Glomerular endothelial cell (primary cell): ENCODE measurements around the gene SP140L. TPM values are rescaled to one million over a fixed set of nuclear protein-coding genes. Genes with fewer than 3 reads are reported as not detected.
"Not testable (repeated sequence)": the region's sequence is repeated elsewhere in the genome, so short reads cannot be mapped to it uniquely, and the experiment has no call there.

Experiments
- DNase-seq: peaks from one replicate; pipeline ENCODE4 v3.0.0-alpha.2; 2011; ENCODE audit warnings: low read depth, low spot score; ENCODE audit errors: extremely low read depth
- total RNA-seq: library from RNA; depleted of rRNA; stranded (reverse); fragments of >200 nt; gene quantifications from 2 replicates; pipeline ENCODE4 v1.2.3, GENCODE V29; 2015

Gene SP140L
- total RNA-seq, 1 donor from 2014 or later = 34.2 TPM

DNA sequence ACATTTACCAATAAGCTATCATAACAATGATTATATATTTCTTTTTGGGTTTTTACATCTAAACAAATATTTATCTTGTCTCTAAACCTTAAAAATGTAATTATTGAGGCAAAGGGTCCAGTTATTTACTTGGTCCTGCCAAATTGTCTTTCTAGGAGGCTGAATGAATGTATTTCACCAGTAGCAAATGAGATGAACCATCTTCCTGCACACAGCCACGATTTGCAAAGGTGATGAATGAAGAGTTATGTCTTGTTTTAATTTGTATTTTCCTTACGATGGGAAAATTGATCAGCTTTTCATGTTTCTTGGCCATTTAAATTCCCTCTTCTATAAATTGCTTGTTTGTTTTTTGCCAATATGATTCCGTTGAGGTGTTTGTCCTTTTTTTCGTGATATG lies 90.4 kb downstream of the SP140L start:
- no peak for DNase-seq

DNA sequence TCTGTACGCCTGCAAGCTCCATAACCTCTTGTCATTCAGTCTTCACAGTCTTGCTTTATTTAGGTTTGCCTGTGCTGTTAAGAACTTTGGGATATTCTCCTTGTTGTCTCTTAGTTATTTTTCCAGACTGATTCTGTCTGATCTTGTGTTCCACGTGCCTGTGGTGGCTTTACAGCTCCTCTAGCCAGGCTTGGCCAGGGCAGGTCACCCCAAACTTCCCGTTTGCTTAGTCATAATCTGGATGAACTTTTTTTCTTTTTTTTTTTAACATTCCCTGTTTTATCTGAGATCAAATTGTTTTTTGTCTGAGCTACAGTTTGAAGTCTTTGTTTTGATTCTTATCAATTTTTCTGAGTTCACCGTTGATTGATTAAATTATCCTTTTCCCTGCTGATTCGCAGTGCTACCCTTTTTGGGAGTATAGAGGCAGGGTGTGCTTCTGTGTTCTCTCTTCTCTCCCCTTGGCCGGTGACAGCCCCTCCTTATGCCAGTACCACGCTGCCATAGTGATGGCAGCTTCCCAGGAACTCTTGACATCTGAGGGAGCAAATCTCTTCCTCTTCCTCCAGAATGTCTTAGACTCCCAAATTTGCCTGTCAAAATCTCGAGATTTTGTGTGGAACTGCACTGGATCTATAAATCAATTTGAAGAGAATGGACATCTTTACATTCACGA lies 91.5 kb downstream of the SP140L start:
- no peak for DNase-seq

DNA sequence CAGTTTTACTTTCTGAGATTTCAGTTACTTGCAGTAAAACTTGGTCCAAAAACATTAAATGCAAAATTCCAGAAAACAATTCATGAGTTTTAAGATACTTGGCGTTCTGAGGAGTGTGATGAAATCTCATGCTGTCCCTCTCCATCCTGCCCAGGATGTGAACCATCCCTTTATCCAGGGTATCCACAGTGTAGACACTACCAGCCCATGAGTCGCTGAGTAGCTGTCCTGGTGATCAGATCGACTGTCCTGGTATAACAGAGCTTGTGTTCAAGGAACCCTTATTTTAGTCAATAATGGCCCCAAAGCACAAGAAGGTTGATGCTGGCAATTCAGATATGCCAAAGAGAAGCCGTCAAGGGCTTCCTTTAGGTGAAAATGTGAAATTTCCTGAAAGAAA lies 92.2 kb downstream of the SP140L start:
- no peak for DNase-seq

DNA sequence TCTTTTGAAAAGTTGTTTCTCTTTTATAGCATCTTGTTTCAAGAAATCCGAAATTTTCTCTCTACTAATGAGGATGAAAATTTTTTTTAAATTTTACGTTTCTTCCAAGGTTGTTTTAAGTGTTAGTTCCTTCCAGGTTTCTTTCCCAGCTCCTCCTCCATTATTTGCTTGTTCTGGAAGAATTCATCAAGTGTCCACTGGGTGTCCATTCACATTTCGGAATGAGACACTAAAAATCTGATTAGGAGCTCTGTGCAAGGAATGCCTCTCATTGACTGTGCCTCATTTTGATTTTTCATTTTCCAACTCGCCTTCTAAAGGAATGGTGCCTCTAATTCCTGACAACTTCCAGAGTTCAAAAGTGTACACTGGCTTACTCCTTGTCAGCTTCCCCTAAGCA lies 95.2 kb downstream of the SP140L start:
- DNase-seq = no peak

DNA sequence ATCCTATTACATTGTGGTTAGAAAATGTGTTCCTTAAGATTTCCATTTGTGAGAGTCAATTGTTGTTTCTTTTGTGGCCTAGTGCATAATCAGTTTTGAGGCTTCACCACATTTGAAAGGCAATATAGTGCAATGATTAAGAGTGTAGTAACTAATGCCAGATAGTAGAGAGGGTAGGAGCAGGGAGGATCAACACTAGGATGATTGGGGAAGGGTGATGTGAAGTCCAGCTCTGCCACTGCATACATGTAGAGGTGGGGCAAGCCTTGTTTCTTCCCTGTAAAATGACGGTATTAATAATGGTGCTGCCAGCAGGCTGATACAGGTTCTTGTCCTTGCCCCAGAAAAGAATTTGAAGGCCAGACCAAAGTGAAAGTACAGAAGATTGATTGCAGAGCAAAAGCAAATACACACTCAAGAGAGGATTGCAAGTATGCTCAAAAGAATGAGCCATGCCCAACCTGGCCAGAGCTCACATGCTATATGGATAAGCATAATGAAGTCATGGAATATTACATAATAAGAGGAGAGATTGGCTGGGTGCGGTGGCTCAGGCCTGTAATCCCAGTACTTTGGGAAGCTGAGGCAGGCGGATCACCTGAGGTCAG lies 97.0 kb downstream of the SP140L start:
- DNase-seq = no peak

DNA sequence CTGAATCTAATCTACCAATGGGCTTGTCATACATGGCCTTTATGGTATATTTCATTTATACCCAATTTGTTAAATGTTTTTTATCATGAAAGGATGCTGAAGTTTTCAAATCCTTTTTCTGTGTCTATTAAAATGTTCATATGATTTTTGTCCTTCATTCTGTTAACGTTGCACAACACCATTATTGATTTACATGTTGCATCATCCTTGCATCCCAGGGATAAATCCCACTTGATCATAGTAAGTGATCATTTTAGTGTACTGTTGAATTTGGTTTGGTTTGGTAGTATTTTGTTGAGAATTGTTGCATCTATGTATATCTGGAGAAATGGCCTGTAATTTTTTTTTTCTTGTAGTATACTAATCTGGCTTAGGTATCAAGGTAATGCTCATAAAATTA lies 98.4 kb downstream of the SP140L start:
- no peak for DNase-seq

DNA sequence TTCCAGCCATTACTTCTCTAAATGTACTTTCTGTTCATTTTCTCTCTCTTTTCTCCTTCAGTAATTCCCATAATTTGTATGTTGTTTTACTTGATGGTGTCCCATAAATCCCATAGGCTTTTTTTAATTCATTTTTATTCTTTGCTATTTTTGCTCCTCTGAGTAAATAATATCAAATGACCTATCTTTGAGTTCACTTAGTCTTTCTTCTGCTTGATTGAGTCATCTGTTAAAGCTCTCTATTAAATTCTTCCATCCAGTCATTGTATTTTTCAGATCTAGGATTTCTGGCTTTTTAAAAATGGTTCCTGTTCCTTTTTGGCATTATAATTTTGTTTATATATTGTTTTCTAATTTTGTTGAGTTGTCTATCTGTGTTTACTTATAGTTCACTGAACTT lies 102.5 kb downstream of the SP140L start:
- DNase-seq = no peak

DNA sequence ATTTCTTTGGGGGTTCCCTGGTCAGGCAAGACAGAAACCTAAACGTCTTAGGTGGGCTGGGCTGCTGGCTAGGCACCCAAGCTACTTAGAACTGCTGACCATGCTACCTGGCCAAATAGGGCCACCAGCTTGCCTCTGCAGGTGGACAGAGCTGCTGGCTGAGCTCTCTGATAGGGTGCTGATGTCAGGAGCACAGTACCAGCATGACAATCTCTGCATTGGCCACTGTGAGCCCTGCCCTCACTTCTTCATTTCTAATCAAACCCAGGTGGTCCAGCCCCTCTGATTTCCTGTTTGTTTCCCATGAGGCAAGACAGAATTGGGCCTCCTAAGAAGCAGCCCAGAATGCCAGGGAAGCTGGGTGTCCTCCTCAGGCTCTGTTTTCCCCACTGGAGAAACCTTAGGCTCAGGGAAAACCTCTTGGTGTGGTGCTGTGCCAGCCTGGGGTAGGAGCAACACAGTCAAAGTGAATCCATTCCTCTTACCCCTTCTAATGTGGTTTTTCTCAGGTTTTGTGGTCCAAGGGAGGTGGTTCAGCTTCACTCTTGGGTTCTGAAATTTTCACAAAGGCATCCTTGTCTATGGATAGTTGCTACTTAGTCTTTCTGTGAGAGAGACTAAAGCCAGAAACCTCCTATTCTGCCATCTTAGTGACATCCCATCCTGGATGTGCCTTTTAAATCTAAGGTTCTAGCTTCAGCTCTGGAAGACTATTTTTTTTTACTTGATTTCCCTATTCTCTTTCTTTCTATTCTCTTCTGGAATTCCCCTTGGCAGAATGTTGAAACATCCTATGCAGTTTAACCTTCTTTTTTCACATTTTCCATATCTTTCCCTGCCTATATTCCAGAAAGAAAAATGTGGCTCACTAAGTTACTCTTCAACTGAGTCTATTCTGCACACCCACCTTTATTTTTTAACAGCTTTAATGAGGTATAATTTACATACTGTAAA lies 104.2 kb downstream of the SP140L start:
- DNase-seq = no peak

DNA sequence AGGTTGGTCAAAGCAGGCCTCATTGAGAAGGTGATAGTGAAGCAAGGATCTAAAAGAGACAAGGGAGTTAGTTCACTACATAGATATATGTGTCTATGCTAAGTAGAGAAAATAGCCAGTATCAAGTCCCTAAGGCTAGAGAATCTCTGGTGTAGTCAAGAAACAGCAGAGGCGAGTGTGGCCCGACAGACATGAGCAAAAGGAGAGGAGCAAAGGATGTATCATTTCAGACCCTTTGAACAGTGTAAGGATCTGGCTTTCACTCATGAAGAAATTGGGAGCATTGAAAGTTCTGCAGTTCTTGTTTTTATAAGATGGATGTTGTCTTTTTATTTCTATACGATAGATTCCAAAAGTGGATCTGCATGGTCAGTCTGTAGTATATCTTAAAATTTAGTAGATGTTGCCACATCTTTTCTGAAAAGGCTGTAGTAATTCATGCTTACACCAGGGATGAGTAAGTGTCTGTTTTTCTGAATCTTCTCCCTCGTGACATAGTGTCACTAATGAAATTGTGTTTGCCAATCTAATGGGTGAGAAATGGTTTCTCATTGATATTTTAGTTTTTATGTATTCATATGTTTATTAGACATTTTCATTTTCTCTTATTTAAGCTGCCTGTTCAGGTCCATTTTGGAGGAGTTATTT lies 107.8 kb downstream of the SP140L start:
- DNase-seq = no peak

DNA sequence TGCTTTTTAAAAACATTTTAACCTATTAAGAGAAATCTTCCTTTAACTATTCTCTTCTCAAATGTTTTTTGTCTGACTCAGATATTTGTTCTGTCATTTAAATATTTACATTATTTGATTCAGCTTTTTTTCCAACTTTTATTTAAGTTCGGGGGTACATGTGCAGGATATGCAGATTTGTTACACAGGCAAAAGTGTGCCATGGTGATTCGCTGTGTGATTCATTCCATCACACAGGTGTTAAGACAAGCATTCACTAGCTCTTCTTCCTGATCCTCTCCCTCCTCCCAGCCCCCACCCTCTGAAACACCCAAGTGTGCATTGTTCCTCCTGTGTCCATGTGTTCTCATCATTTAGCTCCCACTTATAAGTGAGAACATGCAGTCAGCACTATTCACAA lies 108.4 kb downstream of the SP140L start:
- no peak for DNase-seq

DNA sequence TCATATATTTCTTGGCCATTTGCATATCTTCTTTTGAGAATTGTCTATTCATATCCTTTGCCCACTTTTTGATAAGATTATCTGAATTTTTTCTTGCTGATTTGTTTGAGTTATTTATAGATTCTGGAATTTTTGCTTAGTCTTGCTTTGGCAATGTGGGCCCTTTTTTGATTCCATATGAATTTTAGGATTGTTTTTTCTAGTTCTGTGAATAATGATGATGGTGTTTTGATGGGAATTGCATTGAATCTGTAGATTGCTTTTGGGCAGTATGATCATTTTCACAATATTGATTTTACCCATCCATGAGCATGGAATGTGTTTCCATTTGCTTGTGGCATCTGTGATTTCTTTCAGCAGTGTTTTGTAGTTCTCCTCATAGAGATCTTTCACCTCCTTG lies 112.1 kb downstream of the SP140L start:
- DNase-seq = not testable (repeated sequence)

DNA sequence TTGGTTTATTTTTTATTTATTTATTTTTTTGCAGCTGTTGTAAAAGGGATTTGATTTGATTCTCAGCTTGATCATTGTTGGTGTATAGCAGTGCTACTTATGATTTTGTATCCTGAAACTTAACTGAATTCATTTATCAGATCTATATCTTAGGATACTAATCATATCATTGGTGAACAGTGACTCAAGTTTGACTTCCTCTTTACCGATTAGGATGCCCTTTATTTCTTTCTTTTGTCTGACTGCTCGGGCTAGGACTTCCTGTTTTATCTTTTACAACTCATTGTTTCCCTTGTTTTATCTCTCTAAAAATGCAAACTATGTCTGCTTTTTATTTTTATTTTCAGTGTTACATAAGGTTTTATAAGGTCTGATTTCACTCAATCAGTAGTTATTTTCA lies 112.6 kb downstream of the SP140L start:
- DNase-seq = no peak

DNA sequence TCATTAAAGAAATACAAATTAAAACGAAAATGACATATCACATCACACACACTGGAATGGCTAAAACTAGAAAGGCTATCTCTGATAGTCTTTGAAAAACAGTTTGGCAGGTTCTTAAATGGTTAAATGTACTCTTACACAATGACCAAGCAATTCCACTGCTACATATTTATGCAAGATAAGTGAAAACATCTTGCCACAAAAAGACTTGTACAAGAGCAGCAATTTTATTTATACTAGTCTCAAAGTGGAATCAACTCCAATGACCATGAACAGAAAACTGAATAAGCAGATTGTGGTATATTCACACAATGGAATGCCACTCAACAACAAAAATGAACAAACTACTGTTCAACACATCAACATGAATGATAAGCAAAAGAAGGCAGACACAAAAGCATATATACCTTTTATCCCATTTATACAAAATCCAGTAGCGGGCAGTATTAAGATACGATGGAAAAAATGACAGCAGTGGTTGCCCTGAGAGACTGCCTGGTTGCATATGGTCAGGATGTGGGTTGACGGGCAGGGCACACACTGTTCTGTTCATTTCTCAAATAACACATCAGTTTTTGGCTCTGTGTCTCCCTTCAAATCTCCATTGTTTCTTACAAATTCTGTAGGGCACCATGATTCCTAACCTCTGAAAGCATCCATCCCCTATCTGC lies 114.4 kb downstream of the SP140L start:
- no peak for DNase-seq

DNA sequence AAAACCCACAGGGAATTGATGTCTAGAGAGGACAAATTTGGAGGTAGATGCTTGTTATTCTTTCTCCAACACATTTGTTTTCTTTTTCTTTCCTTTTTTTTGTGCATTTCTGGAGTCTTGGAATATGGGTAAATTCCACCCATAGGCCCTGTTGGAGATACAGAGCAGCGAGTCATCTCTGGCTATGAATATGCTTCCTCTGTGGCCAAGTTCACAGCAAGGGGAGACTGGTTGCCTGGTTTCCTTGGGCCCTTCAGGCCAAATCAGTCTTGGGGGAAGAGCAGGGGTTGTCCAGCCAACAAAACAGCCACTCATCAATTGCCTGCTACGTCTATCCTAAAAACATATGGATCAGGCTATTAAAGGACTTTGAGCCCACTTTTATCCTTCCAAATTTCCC lies 116.5 kb downstream of the SP140L start:
- DNase-seq = no peak

DNA sequence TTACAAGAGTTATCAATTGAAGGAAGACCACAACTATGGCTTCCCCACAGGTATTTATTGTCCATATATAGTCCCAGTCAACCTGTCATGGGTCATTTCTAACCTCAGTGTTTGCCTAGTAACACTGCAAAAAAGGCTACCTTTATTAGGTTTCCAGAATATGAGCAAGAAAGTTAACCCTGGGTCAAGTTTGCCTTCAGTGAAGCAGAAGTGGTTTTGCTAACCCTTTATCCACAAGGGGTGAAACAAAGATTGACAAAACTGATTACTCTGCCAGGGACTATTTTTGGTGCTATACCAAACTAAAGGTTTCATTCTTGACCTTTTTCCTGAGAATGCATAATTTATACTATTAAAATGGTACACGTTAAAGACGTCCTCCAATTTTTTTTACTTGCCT lies 117.8 kb downstream of the SP140L start:
- no peak for DNase-seq

DNA sequence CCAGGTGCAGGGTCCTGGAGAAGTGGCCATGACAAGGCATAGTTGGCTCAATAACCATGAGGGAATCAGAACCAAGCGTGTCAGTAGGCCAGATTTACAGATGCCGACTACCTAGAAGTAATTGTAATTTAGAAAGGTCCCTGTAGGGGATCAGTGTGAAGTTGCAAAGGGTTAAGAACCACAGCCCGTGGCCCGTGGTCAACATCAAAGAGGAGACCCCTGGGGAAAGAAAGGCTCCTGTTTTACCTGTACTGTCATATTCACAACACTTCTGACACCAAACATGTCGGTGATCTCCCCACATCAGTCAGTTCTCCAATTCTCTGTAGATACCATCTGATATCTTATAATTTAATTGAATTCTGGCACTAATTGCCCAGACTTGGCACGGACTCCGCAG lies 120.0 kb downstream of the SP140L start:
- DNase-seq = no peak

DNA sequence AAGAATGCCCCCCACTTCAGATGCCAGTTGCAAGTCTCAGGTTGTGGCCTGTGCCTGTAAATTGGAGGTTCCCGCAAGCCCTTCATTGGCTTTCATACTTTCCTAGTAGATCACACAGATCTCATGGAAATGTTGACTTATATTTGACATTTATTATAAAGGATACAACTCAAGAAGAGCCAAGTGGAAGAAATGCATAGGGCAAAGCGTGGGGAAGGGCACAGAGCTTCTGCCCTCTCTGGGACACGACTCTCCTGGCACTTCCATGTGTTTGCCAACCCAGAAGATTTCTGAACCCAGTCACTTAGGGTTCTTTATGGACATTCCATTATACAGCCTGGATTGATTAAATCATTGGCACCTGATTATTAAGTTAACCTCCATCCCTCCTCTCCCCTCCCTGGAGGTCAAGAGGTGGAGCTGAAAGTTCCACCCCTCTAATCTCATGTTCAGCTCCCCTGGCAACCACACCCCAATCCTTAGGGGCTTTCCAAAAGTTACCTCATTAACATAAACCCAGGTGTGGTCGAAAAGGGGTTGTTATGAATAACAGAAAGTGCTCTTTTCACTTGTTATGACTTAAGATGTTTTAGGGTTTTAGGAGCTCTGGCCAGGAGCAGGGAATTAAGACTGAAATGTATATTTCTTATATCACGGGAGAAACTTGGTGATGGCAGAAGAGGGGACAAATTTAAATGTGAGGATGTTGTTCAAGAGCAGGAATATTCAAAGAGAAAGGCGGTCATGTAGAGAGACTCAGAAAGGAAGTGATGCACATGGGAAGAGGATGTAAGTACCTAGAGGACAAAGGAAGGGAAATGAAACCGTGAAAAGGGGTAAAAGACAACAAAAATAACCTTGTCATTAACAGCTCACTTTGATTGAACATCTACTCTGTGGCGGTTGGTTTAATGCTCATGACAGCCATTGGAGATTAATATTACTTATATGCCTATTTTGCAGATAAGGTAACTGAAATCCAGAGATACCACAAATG lies 120.8 kb downstream of the SP140L start:
- no peak for DNase-seq

DNA sequence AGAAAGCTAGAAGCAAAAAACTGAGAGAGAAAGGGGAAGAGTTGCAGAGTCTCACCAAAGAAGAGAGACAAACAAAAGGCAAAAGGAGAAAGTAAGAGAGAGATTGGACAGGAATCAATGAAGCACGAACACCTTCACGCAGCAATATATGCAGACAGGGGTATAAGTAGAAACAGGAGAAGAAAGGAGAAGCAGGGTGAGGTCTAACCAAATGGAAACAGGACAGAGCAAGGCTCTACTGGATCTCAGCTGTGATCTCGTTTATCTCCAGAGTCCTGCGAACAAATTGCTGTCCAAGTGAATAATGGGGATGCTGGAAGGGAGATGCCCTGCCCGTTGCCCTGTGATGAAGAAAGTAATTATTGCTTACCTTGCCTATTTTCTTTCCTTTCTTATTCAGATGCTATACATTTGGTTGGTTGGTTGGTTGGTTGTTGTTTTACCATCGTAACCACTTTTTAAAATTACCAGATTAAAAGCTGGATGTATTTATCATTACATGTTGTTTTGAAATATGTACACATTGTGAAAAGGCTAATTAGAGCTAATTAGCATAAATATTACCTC lies 123.0 kb downstream of the SP140L start:
- DNase-seq = no peak

DNA sequence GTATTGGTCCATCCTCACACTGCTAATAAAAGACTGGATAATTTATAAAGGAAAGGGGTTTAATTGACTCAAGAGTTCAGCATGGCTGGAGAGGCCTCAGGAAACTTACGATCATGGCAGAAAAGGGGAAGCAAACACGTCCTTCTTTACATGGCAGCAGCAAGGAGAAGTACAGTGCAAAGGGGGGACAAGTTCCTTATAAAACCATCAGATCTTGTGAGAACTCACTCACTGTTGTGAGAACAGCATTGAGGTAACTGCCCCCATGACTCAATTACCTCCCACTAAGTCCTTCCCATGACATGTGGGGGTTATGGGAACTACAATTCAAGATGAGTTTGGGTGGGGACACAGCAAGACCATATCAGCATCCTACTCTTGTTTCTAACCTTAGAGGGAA lies 126.0 kb downstream of the SP140L start:
- DNase-seq = no peak
